Stimulated activated CD4-positive, alpha-beta T cell treated with anti-CD3 and anti-CD28 coated beads, Interleukin-4, amount 100 ng/mL, for 48 hours (primary cell): ENCODE measurements around the gene CAB39.

Experiments
- DNase-seq, 2 donors: peaks; one replicate each; pipeline ENCODE4 v3.0.0-alpha.2; 2020; ENCODE audit warnings: low read depth in 2 of 2

CAB39 gene

DNA sequence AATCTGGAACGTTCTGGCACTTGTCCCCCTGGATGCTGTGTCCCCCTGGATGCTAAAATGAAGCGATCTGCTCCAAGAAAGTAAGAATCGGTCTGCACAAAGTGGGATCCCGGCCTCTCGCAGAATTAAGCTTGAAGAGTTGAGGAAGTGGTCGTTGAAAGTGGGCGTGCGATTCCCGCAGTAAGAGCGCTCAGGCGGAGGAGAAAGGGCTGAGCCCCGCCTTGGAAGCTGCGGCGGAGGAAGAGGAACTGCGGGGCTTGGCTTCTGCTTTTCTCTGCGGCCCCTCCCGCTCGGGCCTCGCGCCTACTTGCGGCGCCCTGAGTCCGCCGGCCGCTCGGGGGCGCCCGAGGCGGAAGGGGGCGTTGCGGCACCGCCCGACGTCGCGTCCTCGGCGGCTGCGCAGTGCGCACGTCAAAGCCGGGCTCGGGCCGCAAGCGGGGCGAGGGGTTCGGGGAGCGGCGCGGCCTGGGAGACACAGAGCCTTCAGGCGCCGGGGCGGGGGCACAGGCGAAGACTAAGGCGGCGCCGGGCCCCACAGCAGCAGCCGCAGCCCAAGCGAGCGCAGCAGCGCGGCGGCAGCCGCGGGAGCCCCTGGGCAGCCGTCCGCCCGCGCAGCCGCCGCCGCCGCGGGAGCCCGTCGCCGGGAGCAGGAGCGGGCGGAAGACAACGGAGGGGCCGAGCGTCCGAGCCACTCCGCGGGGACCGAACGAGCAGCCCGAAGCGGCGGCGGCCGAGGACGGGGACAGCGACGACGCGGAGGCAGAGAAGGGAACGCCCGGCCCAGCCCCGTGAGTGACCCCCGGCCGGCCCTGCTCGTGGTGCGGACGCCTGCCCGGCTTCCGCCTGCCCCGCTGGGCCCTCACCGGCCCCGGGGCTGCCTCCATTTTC is at the start of gene CAB39:
Gene CAB39 (plus strand): TSS at position 400 of the 888 bp plus-strand sequence. CDS start 47,160 bp downstream, outside the sequence.
- peak; percentile 77 to 83 for DNase-seq

DNA sequence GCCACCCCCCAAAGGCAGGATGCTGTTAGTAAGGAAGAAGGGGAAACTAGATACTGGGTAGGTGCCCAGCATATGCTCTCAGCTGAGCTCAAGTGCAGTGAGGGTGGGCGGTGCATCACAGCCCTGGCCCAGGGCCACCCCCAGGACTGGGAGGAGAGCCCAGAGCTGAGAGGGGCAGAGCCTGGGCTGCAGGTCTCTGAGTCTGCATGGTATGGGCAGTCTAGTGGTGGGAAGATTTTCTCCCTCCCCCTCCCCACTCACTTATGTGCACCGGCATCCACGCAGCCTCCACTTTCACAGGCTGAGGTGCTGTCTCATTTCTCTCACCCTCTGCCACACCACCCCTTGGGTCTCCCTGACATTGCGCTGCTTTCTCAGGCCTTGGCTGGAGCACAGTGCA is 48.5 kb upstream of the CAB39 start:
- no peak for DNase-seq

DNA sequence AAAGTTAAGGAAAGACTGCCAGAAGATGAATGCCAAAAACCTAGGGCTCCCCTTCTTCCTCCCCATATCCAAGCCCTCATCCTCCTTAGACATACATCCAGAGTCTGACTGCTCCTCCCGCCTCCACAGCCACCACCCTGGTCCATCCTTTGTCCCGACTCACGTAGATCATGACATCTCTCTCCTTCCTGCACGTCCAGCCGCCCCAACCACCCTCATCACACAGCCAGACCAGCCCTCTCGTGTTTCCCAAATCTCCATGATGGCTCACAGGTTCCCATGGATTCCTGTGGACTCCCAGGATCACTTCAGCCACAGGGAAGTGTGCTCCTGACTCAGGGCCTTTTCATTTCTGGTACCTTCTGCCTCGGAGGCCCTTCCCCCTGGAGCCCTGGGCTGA is 47.8 kb upstream of the CAB39 start:
- DNase-seq = no peak

DNA sequence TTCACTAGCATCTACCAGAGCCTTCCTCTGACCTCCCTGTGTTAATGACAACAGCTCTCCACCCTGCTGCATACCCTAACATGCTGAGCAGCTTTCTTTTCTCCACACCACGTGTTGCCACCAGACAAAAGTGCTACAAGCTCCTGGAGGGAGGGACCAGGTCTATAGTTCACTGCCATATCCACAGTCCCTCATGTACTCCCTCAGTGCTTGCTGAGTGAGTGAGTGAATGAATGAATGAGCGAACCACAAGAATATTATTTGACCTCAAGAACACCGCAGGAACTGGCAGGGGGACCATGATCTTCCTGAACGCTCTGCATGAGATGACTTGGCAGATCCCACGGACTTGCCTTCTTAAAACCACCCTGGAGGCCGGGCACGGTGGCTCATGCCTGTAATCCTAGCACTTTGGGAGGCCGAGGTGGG is 47.4 kb upstream of the CAB39 start:
- DNase-seq = no peak

- DNase-seq = no peak
Observed at GRCh38 chr2:230666446-230666845, 46.2 kb upstream of the CAB39 start.

GRCh38 chr2:230666885-230667712 is 45.5 kb upstream of the CAB39 start:
- DNase-seq = no peak

DNA sequence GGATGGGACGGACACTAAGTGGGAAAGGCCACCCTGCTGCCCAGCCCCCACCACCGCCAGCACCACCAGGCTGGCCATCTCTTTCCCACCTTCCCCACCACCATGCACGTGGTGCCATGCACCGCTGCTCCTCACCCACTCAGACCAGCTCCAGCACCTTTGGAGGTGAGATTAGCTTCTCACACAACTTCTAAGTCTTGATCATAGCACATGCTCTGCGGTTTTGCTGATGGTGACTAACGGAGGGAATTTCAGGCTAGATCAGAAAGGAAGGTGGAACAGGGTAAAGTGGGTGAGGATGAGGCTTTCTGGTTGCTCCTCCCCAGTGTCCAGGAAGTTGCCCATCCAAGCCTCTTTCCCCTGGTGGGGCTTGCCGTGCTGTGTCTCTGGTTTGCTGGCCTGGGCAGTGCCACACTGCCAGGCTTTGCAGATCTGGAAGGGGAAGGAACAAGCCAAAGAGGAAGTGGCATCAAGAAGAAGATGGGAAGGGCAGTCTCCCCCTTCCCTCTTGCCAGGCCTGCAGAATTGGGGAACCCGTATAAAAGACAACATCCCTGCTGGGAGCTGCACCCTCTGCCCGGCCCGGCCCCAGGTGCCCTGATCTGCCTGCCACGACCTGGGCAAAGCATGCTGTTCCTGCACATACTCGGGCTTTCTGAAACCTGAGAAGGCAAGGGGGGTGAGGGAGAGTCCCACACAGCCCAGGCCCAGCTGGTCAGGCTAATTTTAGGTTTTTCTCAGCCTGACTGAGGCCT is 44.3 kb upstream of the CAB39 start:
- DNase-seq = no peak

GRCh38 chr2:230668939-230669303 is 43.7 kb upstream of the CAB39 start:
- DNase-seq = no peak

DNA sequence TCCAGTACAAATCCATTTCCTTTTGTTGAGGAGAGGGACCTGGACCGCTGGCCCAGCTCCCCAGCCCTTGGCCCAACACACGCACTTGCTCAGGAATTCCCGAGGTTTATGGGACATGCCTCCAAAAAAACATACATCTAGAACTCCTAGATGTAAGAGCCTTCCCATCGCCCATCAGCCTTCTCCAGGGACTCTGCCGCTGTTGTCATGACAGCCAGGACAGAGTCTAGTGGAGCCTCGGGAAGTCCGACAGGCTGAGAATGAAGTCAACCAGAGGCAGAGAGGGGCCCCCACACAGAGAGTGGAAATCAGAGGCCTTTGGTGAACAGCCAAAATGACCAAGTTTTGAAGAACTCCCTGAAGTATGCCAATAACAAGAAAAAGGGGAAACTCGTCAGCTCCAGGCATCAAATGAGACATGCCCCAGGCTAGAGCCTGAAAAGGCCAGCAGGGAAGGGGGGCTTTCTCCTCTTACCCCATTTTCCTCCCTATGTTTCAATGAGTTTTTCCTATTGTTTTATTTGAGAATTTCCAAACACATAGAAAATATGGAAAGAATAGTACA is 43.2 kb upstream of the CAB39 start:
- no peak for DNase-seq

DNA sequence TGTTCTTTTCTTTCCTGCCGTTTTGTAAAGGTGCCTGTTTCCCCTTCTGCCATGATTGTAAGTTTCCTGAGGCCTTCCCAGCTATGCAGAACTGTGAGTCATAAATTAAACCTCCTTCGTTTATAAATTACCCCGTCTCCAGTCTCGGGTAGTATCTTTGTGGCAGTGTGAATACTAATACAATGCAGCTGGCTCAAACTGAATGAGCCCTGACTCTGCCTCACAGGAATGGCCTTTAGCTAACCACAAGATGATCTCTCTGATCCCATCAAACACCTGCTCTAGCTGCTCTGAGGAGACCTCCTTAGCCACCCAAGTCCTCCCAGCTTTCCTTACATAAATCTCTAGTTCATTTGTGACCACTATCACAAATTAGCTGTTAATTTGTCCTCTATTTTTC is 41.5 kb upstream of the CAB39 start:
- DNase-seq = no peak

GRCh38 chr2:230672836-230673235 is 39.8 kb upstream of the CAB39 start:
- DNase-seq = no peak

- no peak for DNase-seq
Observed at GRCh38 chr2:230674401-230674800, 38.2 kb upstream of the CAB39 start.

DNA sequence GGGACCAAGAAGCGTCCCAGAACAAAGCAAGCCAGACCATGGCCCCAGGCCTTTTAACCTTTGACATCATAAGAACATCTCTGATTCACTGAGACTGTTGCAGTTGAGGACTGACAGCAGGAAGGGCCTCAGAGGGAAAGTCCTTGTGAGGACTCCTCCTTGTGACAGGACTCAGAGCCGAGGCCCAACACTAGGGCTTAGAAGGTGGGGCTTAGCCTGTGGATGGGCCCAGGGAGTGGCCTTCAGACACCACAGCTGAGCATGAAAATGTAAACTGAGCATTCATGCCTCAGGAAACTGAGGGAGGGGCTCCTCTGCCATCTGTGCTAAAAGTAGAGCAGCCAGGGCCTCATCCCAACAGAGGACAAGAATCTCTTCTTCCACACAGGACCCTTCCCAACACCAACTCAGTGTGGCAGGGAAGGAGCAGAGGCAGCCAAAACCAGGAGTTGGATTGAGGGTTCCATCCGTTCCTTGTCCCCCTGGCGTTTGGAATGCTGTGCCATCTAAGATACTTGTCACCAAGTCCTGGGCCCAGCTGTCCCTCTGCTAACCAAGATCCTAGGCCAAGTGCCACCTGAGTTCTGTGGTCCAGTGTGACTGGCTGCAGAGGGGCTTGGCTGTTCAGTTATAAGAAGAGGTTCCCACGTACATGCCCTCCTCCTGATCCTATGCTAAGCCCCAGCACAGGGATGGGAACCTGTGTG is 37.5 kb upstream of the CAB39 start:
- no peak for DNase-seq

DNA sequence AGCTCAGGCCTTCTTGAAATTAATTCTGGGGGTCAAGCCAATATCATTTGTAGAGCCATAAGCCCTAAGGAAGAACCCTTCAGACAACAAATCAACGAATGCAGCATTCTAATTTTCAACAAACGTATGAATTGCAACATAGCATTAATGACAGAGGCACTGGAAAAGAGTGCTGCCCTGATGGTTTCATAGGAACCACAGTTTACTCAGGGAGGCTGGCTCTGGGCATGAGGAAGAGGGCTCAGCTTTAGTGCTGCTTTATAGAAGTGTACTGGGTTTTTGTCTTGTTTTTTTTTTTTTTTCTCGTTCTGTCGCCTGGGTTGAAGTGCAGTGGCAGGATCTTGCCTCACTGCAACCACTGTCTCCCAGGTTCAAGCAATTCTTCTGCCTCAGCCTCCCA is 36.1 kb upstream of the CAB39 start:
- DNase-seq = no peak

DNA sequence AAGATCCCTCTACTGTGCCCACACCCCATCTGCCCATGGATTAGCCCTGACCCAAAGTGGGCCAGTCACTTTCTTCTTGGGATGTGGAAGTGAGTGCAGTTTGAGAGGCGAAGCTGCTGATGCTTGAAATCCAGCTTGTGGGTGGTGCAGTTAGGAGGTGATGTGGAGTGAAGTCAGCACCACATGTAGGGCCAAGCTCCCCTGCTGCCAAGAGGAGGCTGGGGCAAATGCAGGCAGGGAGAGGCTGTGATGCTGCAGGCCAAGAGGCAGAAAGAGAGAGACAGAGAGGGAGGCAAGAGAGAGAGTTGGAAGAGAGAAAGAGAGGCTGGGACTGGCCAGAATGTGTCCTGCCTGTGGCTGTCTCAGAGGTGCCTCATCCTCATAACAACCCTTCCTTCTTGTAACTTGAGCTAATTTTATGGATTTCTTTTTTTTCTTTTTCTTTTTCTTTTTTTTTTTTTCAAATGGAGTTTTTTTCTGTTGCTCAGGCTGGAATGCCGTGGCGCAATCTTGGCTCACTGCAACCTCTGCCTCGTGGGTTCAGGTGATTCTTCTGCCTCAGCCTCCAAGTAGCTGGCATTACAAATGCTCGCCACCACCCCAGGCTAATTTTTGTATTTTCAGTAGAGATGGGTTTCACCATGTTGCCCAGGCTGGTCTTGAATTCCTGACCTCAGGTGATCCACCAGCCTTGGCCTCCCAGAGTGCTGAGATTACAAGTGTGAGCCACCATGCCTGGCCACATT is 35.3 kb upstream of the CAB39 start:
- no peak for DNase-seq

DNA sequence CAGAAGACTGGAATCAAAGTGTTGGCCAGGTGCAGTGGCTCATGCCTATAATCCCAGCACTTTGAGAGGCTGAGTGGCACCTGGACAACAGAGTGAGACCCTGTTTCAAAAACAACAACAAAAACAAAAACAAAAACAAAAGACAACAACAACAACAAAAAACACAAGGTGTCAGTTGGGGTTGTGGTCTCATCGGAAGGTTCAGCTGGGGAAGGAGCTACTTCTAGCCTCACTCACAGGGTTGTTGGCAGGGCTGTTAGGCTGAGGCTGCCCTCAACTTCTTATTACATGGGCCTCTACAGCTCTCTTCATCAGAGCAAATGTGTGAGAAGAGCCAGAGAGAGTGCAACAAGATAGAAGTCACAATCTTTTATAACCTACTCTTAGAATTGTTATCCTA is 34.6 kb upstream of the CAB39 start:
- DNase-seq = no peak

GRCh38 chr2:230678451-230678850 is 34.2 kb upstream of the CAB39 start:
- no peak for DNase-seq

GRCh38 chr2:230680463-230681170 is 32.0 kb upstream of the CAB39 start:
- no peak for DNase-seq

- DNase-seq = no peak
Observed at GRCh38 chr2:230681171-230681545, 31.5 kb upstream of the CAB39 start.

DNA sequence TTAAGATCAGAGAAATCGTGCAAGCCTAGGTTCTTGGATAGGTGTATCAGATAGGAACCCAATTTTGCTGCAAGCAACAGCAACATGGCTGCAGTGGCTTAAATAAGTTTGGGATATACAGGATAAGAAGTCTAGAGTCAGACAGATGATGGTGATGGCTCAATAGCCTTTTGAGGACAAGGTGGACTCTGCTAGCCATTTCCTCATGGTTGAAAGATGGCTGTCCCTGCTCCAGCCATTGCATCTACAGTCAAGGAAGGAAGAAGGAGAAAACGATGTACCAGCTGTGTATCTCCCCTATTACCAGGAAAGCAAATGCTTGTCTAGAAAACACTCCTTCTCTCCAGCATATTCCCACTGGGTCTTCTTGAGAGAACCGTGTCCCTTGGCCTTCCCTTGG is 30.1 kb upstream of the CAB39 start:
- DNase-seq = no peak
